Right lobe of liver (tissue), 6 donors: Measurements from ENCODE around the gene CDCA5. TPM values are rescaled to one million over a fixed set of nuclear protein-coding genes. Genes with fewer than 3 reads are reported as not detected.

ENCODE experiments used
- ATAC-seq, 4 donors: fragments of 200-7000 bp; cut with Tn5 transposase; one replicate each; pipeline ENCODE4 v1.9.1; 2020; ENCODE audit warnings: mild to moderate bottlenecking in 4 of 4, moderate library complexity in 4 of 4
- DNase-seq, 3 donors: peaks; one replicate each; pipeline ENCODE4 v3.0.0-alpha.2; 2020
- H3K27ac ChIP-seq, 3 donors: fragments of 200-600 bp; one replicate each; pipeline ENCODE4 v1.8.0; 2022
- H3K27me3 ChIP-seq, 2 donors: fragments of 200-600 bp; one replicate each; pipeline ENCODE4 v1.8.0; 2022
- H3K36me3 ChIP-seq, 4 donors: fragments of 200-600 bp; sonication (generic) in 1 of 4; one replicate each; pipeline versions ENCODE4 v1.5.1 to v1.8.0; 2017 to 2022; ENCODE audit warnings: control low read depth in 1 of 4
- H3K4me1 ChIP-seq, 4 donors: fragments of 200-600 bp; sonication (generic) in 1 of 4; one replicate each; pipeline versions ENCODE4 v1.5.1 to v1.8.0; 2017 to 2022; ENCODE audit warnings: control low read depth in 1 of 4
- H3K4me3 ChIP-seq, 3 donors: fragments of 200-600 bp; one replicate each; pipeline ENCODE4 v1.8.0; 2022
- H3K9me3 ChIP-seq, 4 donors: fragments of 200-600 bp; sonication (generic) in 1 of 4; one replicate each; pipeline versions ENCODE4 v1.5.1 to v1.8.0; 2017 to 2022; ENCODE audit warnings: control low read depth in 1 of 4
- POLR2A ChIP-seq: fragments of 450-650 bp; IDR thresholded peaks from one replicate; pipeline ENCODE4 v1.6.1; 2017; ENCODE audit warnings: antibody characterized with exemption, mild to moderate bottlenecking
- WGBS: methylation state at CpG from one replicate; pipeline ENCODE4 v1.1.6; 2018; ENCODE audit warnings: low coverage, low lambda C conversion rate; ENCODE audit not compliant: insufficient coverage; ENCODE audit errors: missing lambda C conversion rate; 5-methylcytosine and 5-hydroxymethylcytosine counted together
- intact Hi-C, 2 donors: fragments of 100-400 bp; cut with DNase I; formaldehyde crosslinking; loops; one replicate each; pipeline versions ENCODE4 v1.11.2 to v1.14.1; 2022
- total RNA-seq, 6 experiments: library from RNA; depleted of rRNA in 2 of 6; stranded (reverse); fragments of >200 nt in 2 of 6; fragmentation: NEBNext Ultra II Directional in 3 of 6; extraction: Animal tissue kit (Norgen Biotek cat#: 25700) in 3 of 6; gene quantifications; one replicate each; pipeline versions ENCODE4 v1.1.0 to v1.2.4, GENCODE V29; 2016 to 2023
- TF ChIP-seq, protein P1 (sequence below), 4 donors: fragments of 200-600 bp in 3 of 4; fragments of 450-650 bp in 1 of 4; IDR thresholded peaks; one replicate each; pipeline versions ENCODE4 v1.5.1 to v1.8.0; 2016 to 2022; ENCODE audit warnings: antibody characterized with exemption in 4 of 4, mild to moderate bottlenecking in 2 of 4
- donor health status: DM: no; HTN: yes; CAD: no.
- donor health status: DM: no; HTN: no; CAD: no.
- donor health status: DM: no; HTN: no; CAD: no.
- donor health status: DM: no; HTN: yes; CAD: no.
- donor health status: DM: no; HTN: yes; CAD: no.

Gene CDCA5
- total RNA-seq, 6 experiments from 2014 or later, result 0.31 to 2.3 (median 1.0) TPM

DNA sequence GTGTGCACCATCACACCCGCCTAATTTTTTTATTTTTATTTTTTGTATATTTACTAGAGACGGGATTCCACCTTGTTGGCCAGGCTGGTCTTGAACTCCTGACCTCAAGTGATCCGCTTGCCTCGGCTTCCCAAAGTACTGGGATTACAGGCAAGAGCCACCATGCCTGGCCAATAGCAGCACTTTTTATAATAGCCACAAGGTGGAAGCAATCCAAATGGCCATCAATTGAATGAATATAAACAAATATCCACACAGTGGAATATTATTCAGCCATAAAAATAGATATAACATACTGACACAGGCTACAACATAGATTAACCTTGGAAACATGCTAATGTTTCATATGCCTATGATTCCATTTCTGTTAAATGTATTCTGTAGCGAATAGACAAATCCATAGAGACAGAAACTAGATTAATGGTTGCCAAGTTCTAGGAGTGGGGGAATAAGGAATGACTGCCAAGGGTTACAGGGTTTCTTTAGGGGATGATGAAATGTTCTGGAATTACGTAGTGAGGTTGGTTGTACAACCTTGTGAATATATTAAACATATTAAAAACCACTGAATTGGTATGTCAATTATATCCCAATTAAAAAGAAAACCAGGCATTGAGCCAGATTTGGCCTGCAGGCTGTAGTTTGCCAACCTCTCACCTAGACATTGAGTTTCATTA is 17.0 kb upstream of the CDCA5 start:
- intact Hi-C loops, result loop anchor here in 1 of 2 donors (10.0 kb wide), 1 partner anchor 66 kb away; no protein-coding TSS in a partner anchor
- peak overlapping the region in 2 of 3 donors; percentile 59 to 81 for H3K27ac ChIP-seq
- 68% methylated on average over 6 of the region's 6 CpGs for WGBS

DNA sequence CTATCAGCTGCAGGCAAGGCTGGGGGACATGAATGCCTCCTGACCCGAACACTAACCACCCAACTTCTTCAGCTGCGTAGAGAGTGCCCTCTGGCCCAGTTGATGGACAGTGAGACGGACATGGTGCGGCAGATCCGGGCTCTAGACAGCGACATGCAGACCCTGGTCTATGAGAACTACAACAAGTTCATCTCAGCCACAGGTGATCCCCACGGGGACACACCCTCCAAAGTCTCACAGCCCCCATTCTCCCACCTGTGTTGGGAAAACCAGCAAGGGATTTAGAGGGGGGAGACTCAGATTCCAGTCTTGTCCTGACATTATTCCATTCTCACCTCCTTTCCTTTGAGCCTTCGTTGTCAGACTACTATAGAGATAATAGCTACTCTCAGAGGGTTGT is 13.1 kb upstream of the CDCA5 start:
- ATAC-seq, result no peak
- 21% methylated on average over 4 of the region's 8 CpGs for WGBS
- Histone ChIP-seq H3K9me3 (no peaks in the 10 kb centered on the region), H3K4me3 (peak overlapping the region; percentile 84 to 97 (median 89)), H3K27ac (peak overlapping the region; percentile 78 to 91 (median 88)), H3K27me3 (no peaks in the 10 kb centered on the region), H3K4me1 (peaks cover 0 to 29% (median 11%) of the 10 kb centered on the region in 4 donors), H3K36me3 (peaks cover 0 to 7% (median 0%) of the 10 kb centered on the region in 4 donors)
- intact Hi-C loops, result no loop called here
- TF ChIP-seq POLR2A, result no peak
- TF ChIP-seq, protein P1, sequence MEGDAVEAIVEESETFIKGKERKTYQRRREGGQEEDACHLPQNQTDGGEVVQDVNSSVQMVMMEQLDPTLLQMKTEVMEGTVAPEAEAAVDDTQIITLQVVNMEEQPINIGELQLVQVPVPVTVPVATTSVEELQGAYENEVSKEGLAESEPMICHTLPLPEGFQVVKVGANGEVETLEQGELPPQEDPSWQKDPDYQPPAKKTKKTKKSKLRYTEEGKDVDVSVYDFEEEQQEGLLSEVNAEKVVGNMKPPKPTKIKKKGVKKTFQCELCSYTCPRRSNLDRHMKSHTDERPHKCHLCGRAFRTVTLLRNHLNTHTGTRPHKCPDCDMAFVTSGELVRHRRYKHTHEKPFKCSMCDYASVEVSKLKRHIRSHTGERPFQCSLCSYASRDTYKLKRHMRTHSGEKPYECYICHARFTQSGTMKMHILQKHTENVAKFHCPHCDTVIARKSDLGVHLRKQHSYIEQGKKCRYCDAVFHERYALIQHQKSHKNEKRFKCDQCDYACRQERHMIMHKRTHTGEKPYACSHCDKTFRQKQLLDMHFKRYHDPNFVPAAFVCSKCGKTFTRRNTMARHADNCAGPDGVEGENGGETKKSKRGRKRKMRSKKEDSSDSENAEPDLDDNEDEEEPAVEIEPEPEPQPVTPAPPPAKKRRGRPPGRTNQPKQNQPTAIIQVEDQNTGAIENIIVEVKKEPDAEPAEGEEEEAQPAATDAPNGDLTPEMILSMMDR (IDR thresholded peaks at IDR 0.05), result no peak
- DNase-seq, result no peak

More for the DNA sequence above, 17.0 kb upstream of the CDCA5 start:
- Histone ChIP-seq H3K36me3 (peaks cover 0 to 7% (median 0%) of the 10 kb centered on the region in 4 donors), H3K4me3 (no peak overlapping the region), H3K27me3 (no peaks in the 10 kb centered on the region), H3K4me1 (peaks cover 0 to 53% (median 24%) of the 10 kb centered on the region in 4 donors), H3K9me3 (no peaks in the 10 kb centered on the region)
- ATAC-seq, result no peak
- TF ChIP-seq, protein P1 (IDR thresholded peaks at IDR 0.05), result no peak
- no peak for TF ChIP-seq POLR2A
- no peak for DNase-seq

DNA sequence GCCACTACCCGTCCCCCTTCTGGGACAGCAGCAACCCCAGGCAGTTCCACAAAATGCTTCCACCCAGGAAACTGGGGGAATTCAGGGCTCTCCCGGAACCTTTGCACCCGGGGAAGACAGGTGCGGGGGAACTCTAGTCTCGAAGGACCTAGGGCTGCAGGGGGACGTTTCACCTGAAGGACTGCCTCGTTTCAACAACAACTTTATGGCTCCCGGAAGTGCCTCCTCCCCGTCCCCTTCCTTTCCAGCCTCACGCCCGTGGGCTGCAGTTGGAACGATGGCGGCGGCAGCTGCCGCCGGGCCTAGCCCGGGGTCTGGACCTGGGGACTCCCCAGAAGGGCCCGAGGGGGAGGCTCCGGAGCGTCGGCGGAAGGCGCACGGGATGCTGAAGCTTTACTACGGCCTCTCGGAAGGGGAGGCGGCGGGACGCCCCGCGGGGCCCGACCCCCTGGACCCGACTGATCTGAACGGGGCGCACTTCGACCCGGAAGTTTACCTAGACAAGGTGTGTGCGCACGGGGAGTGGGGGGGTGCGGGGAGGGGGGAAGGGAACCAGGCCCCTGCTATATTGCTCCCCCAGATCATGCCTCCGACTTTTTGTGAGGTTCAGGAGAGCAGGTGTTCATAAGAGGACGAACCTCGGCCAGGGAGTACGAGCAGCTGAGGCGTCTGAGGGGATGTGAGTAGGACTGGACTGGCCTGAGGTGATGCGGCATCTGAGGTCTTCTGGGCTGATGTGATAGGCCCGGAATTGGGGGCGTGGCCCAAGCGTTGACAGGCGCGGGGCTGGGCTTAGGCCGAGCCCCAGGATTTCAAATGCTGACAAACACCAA is 12.3 kb upstream of the CDCA5 start, which contains the start of gene VPS51:
TSS of gene VPS51 (plus strand) at position 241 of the 833 bp plus-strand sequence. CDS start at position 278, 37 bp downstream.
- Histone ChIP-seq H3K27me3 (no peaks in the 10 kb centered on the region), H3K9me3 (no peaks in the 10 kb centered on the region), H3K4me3 (peak within 1 kb of the TSS; percentile 84 to 97 (median 89)), H3K4me1 (peaks cover 0 to 22% (median 8%) of the 10 kb centered on the region in 4 donors), H3K36me3 (peaks cover 0 to 7% (median 0%) of the 10 kb centered on the region in 4 donors), H3K27ac (peak within 1 kb of the TSS; percentile 78 to 91 (median 88))
- DNase-seq, result peak; percentile 89 to 93 (median 93)
- peak; percentile 91 to 95 (median 94) for ATAC-seq
- WGBS, result 0% methylated on average over 9 of the region's 52 CpGs
- intact Hi-C loops, result no loop called here
- TF ChIP-seq POLR2A, result peak; percentile 87
- TF ChIP-seq, protein P1 (IDR thresholded peaks at IDR 0.05), result peak in 1 of 4 donors; percentile 19

DNA sequence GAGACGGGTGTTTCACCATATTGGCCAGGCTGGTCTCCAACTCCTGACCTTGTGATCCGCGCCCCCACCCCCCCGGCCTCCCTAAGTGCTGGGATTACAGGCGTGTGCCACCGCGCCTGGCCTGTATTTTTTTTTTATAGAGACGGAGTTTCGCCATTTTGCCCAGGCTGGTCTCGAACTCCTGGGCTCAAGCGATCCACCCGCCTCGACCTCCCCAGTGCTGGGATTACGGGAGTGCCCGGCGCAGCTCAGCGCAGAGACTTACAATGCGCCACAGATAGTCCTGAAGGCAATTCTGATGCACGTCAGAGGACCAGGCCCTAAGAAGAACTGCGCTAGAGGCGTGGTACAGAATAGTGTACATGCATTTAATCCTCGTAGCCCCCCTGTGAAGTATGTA is 11.6 kb upstream of the CDCA5 start:
- intact Hi-C loops, result no loop called here

More for the DNA sequence above, 11.6 kb upstream of the CDCA5 start:
- H3K4me3 ChIP-seq, result peak overlapping the region in 2 of 3 donors; percentile 84 to 89
- H3K27ac ChIP-seq, result peak overlapping the region in 1 of 3 donors; percentile 47
- H3K36me3 ChIP-seq, result peaks cover 0 to 7% (median 0%) of the 10 kb centered on the region in 4 donors
- DNase-seq (no peak), ATAC-seq (no peak)
- H3K4me1 ChIP-seq, result peaks cover 0 to 16% (median 4%) of the 10 kb centered on the region in 4 donors
- H3K9me3 ChIP-seq, result no peaks in the 10 kb centered on the region
- no peaks in the 10 kb centered on the region for H3K27me3 ChIP-seq
- no peak for TF ChIP-seq POLR2A
- WGBS, result 67% methylated on average over 8 of the region's 22 CpGs
